Smooth muscle cell (in vitro differentiated cells): ENCODE data around the gene PXDC1. TPM values are rescaled to one million over a fixed set of nuclear protein-coding genes. Genes with fewer than 3 reads are reported as not detected.

Experiments
- DNase-seq: peaks from one replicate; lab custom pipeline; 2025; ENCODE audit not compliant: unreplicated experiment; lab: John Stamatoyannopoulos, UW
- H2AFZ ChIP-seq: fragments of 200-600 bp; sonication (generic); 2 replicates; pipeline ENCODE4 v1.6.0; 2016; ENCODE audit warnings: antibody characterized with exemption, low read depth, mild to moderate bottlenecking
- H3F3A ChIP-seq: fragments of 200-600 bp; sonication (generic); 2 replicates; pipeline ENCODE4 v1.6.0; 2017; ENCODE audit warnings: antibody characterized with exemption, low read depth
- H3K27ac ChIP-seq: fragments of 200-600 bp; sonication (generic); 2 replicates; pipeline ENCODE4 v1.5.1; 2016; ENCODE audit warnings: low read depth, mild to moderate bottlenecking
- H3K27me3 ChIP-seq: fragments of 200-600 bp; sonication (generic); 2 replicates; pipeline ENCODE4 v1.6.1; 2016; ENCODE audit warnings: low read depth, mild to moderate bottlenecking
- H3K36me3 ChIP-seq: fragments of 200-600 bp; sonication (generic); 2 replicates; pipeline ENCODE4 v1.5.1; 2016; ENCODE audit warnings: low read depth
- H3K4me1 ChIP-seq: fragments of 200-600 bp; sonication (generic); 2 replicates; pipeline ENCODE4 v1.5.1; 2016; ENCODE audit warnings: low read depth
- H3K4me2 ChIP-seq: fragments of 200-600 bp; sonication (generic); 2 replicates; pipeline ENCODE4 v1.6.0; 2016; ENCODE audit warnings: mild to moderate bottlenecking
- H3K4me3 ChIP-seq: fragments of 200-600 bp; sonication (generic); 2 replicates; pipeline ENCODE4 v1.5.1; 2016; ENCODE audit warnings: mild to moderate bottlenecking
- H3K79me2 ChIP-seq: fragments of 200-600 bp; sonication (generic); 2 replicates; pipeline ENCODE4 v1.6.0; 2016; ENCODE audit warnings: low read depth, mild to moderate bottlenecking
- H3K9ac ChIP-seq: fragments of 200-600 bp; sonication (generic); 2 replicates; pipeline ENCODE4 v1.6.0; 2016; ENCODE audit warnings: low read depth
- H3K9me3 ChIP-seq: fragments of 200-600 bp; sonication (generic); replicated peaks from 2 replicates; pipeline ENCODE4 v1.5.1; 2016; ENCODE audit warnings: low read depth
- H4K20me1 ChIP-seq: fragments of 200-600 bp; sonication (generic); 2 replicates; pipeline ENCODE4 v1.6.0; 2016; ENCODE audit warnings: low read depth
- WGBS: methylation state at CpG from one replicate; pipeline ENCODE4 v1.1.7; 2016; ENCODE audit warnings: low lambda C conversion rate; 5-methylcytosine and 5-hydroxymethylcytosine counted together
- polyA plus RNA-seq: library from polyadenylated mRNA; unstranded; fragments of >200 nt; fragmentation: Nextera tagmentation; extraction: Ambion mirVana; gene quantifications from 2 replicates; pipeline ENCODE4 v1.2.1, GENCODE V29; 2016
- total RNA-seq: library from RNA; depleted of rRNA; stranded (reverse); fragments of >200 nt; gene quantifications from 2 replicates; pipeline ENCODE4 v1.2.3, GENCODE V29; 2014
- TF ChIP-seq, protein P1 (sequence below): fragments of 200-600 bp; sonication (generic); IDR thresholded peaks from 2 replicates; pipeline ENCODE4 v1.5.1; 2017; ENCODE audit warnings: borderline replicate concordance, mild to moderate bottlenecking, antibody characterized with exemption; ENCODE audit not compliant: insufficient read depth, poor library complexity, severe bottlenecking

The PXDC1 gene
- total and polyA plus RNA-seq, 2 experiments from 2014 or later = 49.1 to 78.6 TPM

DNA sequence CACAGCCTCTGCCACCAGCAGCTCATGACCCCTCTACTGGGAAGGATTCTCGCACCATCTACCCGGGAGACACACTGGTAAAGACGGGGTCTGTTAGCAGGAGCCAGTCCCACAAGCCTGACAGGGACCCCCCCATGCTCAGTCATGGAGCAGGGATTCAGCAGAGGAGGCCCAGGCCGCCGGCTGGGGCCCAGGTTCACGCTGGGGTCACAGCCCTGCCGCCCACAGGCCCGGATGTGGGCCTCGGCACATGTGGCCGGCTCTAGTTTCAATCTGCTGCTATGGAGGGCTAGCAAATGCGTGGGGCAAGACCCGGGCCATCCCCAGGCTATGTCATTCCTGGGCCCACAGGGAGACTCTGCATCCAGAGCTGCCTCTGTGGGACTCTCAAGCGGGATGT, 25.1 kb downstream of the PXDC1 start:
- Histone ChIP-seq H3K36me3 (peaks cover 5% of the 10 kb centered on the region), H3K4me3 (no peak overlapping the region), H3F3A (no peaks in the 10 kb centered on the region), H3K9me3 (no peaks in the 10 kb centered on the region), H3K9ac (no peak overlapping the region), H4K20me1 (peaks cover 99% of the 10 kb centered on the region), H2AFZ (no peak overlapping the region), H3K79me2 (peaks cover 40% of the 10 kb centered on the region), H3K27ac (no peak overlapping the region), H3K4me2 (no peak overlapping the region), H3K27me3 (no peaks in the 10 kb centered on the region), H3K4me1 (no peaks in the 10 kb centered on the region)
- no peak for DNase-seq
- TF ChIP-seq, protein P1, sequence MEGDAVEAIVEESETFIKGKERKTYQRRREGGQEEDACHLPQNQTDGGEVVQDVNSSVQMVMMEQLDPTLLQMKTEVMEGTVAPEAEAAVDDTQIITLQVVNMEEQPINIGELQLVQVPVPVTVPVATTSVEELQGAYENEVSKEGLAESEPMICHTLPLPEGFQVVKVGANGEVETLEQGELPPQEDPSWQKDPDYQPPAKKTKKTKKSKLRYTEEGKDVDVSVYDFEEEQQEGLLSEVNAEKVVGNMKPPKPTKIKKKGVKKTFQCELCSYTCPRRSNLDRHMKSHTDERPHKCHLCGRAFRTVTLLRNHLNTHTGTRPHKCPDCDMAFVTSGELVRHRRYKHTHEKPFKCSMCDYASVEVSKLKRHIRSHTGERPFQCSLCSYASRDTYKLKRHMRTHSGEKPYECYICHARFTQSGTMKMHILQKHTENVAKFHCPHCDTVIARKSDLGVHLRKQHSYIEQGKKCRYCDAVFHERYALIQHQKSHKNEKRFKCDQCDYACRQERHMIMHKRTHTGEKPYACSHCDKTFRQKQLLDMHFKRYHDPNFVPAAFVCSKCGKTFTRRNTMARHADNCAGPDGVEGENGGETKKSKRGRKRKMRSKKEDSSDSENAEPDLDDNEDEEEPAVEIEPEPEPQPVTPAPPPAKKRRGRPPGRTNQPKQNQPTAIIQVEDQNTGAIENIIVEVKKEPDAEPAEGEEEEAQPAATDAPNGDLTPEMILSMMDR = no peak
- 93% methylated on average over 13 of the region's 13 CpGs for WGBS

DNA sequence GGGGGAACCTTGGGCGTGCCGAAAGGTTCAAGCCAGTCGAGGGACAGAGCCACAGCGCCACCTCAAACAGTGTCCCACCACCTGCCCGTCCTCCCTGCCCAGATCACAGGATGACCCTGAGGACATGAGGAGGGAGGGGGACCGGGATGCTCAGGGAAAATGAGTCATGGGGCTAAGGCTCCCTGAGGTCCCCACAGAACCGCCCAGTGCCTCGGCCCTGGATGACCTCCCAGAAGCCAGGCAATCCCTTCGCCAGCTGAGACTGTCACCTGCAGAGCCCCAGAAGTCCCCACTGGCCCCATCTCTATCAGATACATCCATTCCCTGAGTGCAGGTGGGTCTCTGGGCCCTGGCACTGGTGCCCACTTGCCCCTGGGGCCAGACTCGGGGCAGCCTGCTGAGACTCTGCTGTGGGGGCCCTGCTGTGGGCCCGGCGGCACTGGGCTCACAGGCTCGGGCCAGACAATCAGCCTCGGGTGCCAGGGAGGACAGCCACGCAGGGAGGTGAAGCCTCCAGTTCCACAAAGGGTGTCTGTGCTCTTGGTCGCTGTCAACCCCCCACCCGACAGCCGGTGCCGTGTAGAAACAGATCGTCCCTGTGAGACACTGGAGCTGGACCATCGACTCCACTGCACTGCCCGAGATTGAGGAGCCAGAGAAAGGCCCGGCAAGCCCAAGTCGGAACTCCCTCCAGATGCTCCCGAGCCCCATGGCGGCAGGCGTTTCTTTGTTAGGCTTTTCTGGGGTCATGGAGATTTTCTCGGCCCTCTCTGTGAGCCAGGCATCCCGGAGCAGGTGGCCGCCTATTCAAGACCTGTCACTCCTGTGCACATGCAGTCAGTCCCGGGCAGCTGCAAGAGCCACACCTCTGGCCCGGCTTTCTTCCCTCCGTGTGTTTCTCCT, 26.1 kb downstream of the PXDC1 start:
- H3K27ac ChIP-seq = no peak overlapping the region
- no peak overlapping the region for H2AFZ ChIP-seq
- no peak overlapping the region for H3K4me3 ChIP-seq
- H3K27me3 ChIP-seq = no peaks in the 10 kb centered on the region
- no peak overlapping the region for H3K4me2 ChIP-seq
- H4K20me1 ChIP-seq = peaks cover 89% of the 10 kb centered on the region
- no peaks in the 10 kb centered on the region for H3F3A ChIP-seq
- peaks cover 30% of the 10 kb centered on the region for H3K79me2 ChIP-seq
- DNase-seq = no peak
- 96% methylated on average over 33 of the region's 33 CpGs for WGBS
- no peaks in the 10 kb centered on the region for H3K9me3 ChIP-seq
- TF ChIP-seq, protein P1 = no peak
- H3K4me1 ChIP-seq = no peaks in the 10 kb centered on the region
- peaks cover 5% of the 10 kb centered on the region for H3K36me3 ChIP-seq
- H3K9ac ChIP-seq = no peak overlapping the region

DNA sequence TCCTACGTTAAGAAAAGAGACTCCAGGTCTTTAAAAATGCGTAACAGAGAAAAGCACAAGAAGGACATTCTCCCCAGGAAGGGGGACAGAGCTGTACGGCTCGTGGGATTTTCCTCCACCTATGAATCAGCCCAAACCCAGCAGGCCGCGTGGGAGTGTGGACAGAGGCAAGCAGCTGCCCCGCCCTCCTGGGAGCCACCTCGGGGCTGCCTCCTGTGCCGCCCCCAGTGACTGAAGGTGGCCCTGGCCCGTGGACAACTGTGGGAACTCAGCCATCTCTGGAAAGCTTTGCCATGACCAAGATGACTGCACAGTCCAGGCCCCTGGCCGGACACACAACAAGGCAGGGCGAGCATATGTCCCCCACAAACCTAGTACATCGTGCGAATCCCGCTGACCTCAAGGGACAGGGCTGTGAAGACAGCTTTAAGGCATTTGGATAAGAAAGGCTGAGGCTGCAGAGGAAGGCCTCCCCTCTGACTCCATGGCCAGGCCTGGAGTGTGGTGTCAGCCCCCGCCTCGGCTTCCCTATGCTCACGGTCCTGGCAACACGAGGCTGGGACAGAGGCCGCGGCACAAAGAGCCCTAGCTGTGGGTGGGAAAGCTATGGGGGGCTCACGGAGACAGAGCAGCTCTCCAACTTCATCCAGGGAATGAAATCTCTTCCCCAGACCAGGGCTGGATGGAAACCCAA, 26.9 kb downstream of the PXDC1 start:
- no peaks in the 10 kb centered on the region for H3K4me1 ChIP-seq
- no peak overlapping the region for H3K9ac ChIP-seq
- peaks cover 5% of the 10 kb centered on the region for H3K36me3 ChIP-seq
- no peak overlapping the region for H3K4me2 ChIP-seq
- no peak overlapping the region for H2AFZ ChIP-seq
- no peaks in the 10 kb centered on the region for H3K9me3 ChIP-seq
- WGBS = 72% methylated on average over 22 of the region's 22 CpGs
- H3K79me2 ChIP-seq = peaks cover 22% of the 10 kb centered on the region
- no peaks in the 10 kb centered on the region for H3K27me3 ChIP-seq
- TF ChIP-seq, protein P1 = no peak
- H3K27ac ChIP-seq = no peak overlapping the region
- H3K4me3 ChIP-seq = no peak overlapping the region
- peaks cover 81% of the 10 kb centered on the region for H4K20me1 ChIP-seq
- DNase-seq = no peak
- no peaks in the 10 kb centered on the region for H3F3A ChIP-seq
